AML-193 (cell line): Measurements from ENCODE around the gene U2SURP.
"Not testable (repeated sequence)": the region's sequence is repeated elsewhere in the genome, so short reads cannot be mapped to it uniquely, and the experiment has no call there.

ENCODE experiments used
- DNase-seq, 2 experiments: peaks; one replicate each; lab custom pipeline; 2025; lab: John Stamatoyannopoulos, UW

The U2SURP gene

DNA sequence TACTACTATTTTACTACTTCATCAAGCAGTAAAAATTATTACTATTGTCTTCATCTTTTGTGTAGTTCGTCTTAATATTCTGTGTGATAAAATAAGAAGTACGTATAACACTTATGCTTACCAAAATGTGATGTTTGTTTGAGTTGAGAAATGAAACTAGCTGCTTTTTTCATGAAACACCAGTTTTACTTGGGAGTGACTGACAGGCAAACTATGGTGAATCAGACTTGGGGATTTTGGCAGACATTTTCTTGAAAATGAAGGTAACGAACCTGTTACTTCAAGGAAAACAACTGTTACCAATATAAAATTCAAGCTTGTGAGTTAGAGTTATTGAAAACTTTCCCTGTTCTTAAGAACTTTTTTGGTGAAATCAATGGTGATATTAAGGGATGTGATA lies 10.3 kb downstream of the U2SURP start:
- no peak for DNase-seq

DNA sequence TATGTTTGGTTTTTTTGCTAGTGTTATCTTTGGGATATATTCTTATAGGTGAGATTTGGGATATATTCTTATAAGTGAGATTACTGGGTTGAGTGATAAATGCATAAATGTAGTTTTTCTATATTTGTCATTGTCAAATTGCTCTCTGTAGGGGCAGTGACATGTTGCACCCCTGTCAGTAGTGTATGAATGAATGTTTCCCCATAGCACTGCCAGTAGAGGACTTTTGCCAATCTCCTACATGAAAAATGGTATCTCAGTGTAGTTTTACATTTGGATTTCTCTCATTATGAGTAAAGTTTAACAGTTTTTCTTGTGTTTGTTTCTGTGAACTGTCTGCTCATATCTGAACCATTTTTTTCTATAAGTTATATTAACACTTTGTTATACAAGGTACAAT lies 13.6 kb downstream of the U2SURP start:
- no peak for DNase-seq

DNA sequence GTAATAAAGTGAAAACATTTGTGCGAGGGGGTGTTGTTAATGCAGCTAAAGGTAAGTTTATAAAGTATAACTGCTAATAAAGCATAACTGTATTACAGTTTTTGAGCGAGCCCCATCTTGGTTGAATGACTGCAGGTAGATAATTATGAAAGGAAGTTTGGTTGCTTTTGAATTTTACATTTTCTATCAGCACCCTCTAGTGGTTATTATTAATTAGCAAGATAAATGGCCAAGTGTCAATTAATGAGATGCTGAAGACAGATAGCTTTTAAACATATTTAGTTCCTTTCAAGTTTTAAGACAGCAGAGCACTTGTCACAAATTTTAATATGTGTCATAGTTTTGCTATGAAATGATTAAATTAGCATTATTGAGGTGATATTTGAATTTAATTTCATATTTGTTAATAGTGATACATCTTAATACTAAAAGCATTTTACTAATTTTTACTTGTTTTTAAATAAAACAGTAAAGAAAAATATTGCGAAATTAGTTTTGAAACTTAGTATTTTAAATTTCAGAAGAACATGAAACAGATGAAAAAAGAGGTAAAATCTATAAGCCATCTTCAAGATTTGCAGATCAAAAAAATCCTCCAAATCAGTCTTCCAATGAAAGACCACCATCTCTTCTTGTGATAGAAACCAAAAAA lies 15.1 kb downstream of the U2SURP start:
- DNase-seq = peak; percentile 55 to 68

DNA sequence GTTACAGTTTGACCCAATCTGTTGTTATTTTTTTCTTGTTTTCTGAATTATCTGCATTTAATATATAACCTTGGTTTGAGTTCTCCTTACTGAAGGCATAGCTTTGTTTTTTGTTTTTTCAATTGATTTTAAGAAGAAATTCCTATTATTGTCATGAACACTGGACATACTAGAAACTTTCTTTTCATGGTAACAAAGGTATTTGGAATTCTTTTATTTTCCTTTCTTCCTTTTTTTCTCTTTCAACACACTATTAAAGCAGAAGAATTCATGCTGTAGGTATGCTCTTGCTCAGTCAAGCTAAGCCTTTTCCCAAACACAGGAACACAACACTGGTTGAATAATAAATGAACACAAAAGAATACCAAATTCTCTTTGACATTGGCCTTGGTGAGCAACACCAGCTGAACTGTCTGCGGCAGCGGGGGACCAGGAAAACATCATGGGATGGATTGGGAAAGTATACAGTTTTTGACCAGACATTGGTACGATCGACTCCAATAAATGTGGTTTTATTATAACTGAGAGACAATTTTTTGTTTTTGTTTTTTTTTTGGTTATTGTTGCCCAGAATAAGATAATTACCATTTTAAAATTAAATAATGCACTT lies 23.1 kb downstream of the U2SURP start:
- DNase-seq = no peak

DNA sequence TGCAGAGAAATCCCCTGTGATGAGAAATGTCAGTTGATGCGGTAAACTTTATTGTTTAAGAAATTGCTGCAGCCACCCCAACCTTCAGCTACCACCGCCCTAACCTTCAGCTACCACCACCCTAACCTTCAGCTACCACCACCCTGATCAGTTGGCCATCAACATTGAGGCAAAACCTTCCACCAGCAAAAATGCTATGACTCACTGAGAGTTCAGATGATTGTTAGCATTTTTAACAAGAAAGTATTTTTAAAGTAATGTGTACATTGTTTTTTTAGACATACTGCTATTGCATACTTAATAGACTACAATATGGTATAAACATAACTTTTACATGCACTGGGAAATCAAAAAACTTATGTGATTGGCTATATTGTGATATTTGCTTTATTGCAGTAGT lies 30.0 kb downstream of the U2SURP start:
- DNase-seq = no peak

DNA sequence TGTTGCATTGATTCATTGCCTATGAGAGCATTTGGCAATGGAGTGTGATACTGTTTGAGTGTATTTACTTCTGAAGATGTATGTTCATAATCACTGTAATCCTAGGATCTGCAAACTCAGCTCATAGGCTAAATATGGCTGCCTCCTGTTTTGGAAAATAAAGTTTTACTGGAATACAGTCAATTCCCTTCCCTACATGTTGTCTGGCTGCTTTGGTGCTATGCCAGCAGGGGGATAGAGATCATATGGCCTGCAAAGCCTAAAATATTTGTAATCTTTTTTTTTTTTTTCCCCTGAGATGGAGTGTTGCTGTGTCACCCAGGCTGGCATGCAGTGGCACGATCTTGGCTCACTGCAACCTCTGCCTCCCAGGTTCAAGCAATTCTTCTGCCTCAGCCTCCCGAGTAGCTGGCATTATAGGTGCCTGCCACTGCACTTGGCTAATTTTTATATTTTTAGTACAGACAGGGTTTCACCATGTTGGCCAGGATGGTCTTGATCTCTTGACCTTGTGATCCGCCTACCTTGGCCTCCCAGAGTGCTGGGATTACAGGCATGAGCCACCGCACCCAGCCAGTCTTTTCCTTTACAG lies 30.5 kb downstream of the U2SURP start:
- not testable (repeated sequence) for DNase-seq

DNA sequence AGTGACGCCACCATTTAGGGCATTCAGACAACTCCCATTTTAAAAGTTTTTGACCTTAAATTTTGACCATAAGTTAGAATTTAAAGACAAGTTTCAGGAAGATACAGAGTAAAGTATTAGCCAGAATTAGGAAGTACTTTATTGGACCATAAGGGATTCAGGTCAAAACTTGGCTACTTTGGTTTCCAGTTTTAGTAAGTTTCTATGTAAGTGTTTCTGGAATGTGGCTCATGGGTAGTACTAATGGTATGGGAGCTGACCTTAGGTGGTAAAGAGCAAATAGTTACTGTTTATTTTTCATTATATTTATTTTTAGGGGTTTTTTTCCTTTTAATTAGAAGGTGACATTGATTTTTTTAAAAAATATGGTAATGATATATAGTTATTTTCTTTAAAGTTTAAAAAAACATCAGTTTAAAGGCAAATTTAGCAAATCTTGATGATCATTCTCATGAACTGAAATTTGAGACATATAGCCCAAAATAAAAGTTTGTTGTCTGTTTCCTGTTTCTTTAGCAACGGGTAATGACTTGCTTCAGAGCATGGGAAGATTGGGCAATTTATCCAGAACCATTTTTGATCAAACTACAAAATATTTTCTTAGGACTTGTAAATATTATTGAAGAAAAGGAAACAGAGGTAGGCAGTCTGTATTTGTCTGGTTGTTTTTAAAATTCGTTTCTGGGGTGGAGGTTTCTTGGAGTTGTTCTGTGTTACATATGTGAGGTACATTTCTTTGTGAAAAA lies 34.3 kb downstream of the U2SURP start:
- DNase-seq = peak in 1 of 2 experiments; percentile 8

DNA sequence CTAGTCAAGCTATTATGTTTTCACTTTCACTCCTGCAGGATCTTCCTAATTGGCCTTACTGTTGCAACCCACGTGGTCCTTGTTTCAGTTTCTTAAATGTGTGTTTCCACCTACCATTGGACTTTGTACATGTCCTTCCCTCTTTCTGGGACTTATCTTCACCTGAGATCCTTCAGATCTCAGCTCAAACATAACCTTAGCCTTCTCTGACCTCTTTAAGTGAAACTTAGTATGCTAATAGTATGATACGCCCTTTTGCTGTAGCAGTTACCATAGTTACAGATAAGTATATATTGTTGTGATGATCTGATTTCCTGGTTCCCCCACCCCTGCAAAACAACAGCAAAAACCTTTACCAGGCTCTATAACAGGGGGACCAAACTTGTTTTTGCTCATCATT lies 35.2 kb downstream of the U2SURP start:
- DNase-seq = no peak

DNA sequence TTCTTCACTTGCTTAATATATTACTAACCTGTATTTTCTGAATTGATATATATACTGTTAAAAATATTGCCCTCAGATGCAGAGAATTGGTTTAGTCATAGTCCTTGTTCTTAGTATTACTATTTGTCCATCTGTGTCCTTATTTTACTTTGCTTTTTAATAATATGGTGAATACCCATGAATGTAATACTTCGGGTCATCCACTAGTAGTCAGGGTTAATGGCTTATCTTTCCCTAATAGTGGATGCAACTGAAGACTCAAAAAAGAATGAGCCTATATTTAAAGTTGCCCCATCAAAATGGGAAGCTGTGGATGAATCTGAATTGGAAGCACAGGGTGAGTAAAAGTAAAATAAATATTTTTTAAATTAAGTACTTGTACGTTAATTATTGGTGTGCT lies 36.5 kb downstream of the U2SURP start:
- peak in 1 of 2 experiments; percentile 42 for DNase-seq

DNA sequence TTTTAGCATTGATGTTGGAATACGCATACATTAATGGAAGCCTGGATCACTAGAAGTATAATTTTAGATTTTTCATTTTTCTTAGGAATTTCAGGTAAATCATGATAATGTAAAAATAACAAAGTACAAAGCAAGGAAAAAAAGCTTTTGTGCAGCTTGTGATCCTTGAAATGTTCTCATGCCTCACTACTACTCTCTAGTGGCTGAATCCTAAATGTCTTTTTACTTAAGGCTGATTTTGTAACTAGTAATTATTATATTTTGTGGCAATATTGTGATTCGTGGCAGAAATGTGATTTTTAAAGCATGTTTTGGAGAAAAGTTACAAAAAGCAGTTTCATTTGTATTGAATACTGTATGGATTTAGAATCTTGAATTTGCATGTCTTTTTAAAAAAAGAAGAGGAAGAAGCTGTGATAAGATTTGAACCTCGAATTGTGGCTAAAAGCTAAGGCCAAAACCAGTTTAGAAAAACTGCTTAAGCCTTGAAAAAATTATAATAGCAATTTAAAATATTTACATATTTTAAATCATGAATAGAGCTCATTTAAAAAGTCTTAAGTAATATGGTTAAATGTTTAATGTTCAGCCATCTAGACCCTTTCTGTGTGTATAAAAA lies 39.0 kb downstream of the U2SURP start:
- peak; percentile 51 to 56 for DNase-seq

DNA sequence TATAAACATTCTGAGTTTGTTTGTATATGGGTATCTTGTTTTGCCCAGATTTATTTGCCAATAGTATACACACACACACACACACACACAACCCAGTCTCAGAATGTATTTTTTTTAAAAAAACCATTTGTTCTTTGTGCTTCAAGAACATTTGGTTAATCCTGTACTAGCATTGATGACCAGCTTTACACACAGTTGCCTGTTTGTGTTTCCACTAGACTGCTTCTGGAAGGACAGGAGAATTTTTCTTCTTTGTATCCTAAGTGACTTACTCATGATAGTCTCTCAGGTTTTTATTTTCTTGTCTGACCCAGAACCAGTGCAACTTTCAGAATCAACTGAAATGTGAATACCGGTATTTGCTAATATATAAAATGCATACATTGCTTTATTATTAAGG lies 40.5 kb downstream of the U2SURP start:
- no peak for DNase-seq

DNA sequence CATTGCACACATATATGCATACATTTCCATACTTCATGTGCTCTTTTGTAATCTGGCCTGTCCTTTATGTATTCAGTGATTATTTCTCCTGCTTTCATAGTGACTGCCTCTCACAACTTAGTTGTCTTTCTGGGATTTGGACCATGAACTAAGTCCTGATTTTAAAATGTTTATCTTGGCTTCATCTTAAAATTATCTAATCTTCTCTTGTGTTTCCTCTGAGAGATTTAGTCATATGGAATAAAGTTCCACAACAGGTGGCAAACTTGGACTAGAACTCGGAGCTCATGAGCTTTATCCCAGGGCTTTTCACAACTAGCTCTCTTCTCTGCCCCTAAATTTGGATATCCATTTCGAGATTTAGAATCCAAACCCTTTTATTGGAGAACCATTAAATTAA lies 44.3 kb downstream of the U2SURP start:
- no peak for DNase-seq

DNA sequence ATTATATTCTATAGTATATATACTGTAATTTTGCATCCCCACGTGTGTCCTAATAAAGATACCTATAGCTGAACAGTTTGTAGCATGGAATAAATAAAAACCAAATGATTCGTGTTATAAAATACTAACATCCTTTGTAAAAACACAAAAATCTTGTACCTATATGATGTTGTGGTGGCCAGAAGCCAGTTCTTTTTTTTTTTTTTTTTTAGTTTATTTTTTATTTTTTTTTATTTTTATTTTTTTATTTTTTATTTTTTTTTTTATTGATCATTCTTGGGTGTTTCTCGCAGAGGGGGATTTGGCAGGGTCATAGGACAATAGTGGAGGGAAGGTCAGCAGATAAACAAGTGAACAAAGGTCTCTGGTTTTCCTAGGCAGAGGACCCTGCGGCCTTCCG lies 44.7 kb downstream of the U2SURP start:
- not testable (repeated sequence) for DNase-seq

DNA sequence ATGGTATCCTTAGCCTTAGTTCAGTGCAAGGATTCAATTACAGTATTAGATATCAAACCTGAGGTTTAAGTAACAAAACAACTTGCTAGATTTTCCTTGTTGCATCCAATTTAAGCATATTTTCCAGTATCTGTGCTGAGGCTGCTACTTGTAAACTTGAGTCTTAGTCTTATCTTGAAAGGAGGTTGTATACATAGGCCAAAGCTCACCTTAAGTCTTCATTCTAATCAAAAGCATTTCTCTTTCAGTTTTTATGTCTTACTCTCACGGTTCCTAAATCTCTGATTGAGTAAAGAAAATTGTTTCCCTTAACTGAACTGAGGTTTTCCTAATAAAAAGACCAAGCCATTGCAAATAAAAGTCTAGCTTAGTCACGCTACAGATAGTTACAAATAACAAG lies 52.6 kb downstream of the U2SURP start:
- DNase-seq = no peak

DNA sequence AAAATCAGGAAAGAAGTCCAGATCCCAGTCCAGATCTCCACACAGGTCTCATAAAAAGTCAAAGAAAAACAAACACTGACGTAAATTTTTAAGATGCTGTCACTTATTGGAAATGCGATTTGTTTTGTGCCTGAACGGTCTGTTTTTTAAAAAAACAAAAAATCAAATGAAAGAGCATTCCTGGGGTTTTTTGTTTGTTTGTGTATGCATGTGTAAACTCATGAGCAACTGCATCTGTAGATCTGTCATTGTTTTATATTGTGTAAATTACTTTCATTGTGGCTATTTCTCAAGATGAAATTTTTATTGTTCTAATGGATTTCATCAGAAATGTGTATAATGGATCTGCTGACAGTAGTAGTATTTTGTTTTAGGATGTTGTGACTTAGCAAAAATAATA lies 55.0 kb downstream of the U2SURP start:
- DNase-seq = no peak

DNA sequence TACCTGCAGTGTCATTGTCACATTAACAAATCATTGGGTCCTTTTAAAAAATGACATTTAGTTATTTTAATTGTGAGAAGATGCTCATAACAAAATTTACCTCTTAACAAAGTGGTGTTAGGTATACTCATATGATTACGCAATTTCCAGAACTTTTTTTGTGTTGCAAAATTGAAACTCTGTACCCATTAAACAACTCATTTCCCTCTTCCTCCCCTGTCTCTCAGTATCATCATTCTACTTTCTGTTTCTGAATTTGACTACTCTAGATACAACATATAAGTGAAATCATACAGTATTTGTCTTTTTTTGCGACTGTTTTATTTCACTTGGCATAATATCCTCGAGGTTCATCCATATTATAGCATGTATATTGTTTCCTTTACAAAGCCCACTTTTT lies 59.5 kb downstream of the U2SURP start:
- peak; percentile 60 to 68 for DNase-seq

DNA sequence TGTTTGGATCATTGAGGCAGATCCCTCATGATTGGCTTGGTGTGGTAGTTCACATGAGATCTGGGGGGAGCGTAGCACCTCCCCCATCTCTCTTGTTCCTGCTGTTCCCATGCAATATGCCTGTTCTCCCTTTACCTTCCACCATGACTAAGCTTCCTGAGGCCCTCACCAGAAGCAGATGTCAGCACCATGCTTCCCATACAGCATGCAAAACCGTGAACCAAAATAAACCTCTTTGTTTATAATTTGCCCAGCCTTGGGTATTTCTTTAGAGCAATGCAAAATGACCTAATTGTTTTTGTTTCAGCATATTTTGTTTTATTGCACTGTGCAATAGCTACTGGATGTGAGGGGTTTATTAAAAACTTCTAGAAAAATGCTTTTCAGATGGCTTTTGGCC lies 61.6 kb downstream of the U2SURP start:
- no peak for DNase-seq

DNA sequence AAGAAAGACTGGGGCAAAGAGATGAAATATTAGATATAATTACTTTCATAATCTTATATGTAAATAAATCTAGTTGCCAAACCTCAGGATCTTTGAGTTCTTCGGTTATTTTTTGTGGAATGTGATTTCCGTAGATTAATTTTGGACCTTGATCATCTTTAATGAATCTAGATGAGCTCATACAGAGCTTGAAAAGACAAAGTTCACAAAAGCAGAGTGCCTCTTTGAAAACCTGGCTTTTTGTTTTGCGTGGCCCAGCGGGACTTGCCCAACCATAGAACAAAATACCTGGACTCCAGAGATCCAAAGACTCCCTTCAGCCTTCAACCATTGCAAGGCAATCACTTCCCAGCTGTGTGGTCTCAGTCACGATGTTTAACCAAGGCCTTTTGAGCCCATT lies 63.4 kb downstream of the U2SURP start:
- DNase-seq = no peak

DNA sequence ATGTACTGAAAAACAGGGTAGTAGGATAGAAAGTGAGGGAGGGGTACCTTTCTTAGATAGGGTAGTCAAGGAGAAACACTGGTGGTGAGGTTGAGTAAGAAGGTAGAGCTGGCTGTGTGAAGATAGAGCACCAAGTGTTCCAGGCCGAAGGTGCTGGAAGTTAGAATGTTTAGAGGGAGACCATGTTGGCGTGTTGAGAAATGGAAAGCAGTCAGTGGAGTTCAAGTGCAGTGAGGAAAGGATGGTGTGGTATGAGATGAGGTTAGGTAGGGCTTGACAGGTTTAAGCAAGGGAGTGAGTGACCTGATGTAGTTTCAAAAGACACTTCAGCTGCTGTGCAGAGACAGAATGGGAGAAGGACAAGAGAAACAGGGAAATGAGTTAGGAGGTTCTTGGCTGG lies 64.0 kb downstream of the U2SURP start:
- no peak for DNase-seq

DNA sequence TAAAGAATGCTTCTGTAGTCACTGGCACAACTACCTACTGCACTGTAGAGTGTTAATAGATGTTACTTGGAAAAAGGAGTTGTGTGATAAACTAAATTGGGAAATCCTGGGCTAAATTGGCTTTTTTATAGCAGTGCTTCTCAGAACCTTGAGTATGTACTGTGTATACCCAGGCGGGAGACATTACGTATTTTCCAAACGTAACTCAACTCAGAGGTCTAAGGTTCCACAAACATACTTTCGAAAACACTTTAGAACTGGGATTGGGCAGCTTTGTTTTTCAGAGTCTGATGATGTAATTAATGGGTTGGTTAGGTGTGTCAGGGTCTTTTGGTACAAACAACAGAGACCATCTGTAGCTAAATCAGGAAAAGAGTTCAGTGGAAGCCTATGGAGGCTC lies 64.7 kb downstream of the U2SURP start:
- no peak for DNase-seq

DNA sequence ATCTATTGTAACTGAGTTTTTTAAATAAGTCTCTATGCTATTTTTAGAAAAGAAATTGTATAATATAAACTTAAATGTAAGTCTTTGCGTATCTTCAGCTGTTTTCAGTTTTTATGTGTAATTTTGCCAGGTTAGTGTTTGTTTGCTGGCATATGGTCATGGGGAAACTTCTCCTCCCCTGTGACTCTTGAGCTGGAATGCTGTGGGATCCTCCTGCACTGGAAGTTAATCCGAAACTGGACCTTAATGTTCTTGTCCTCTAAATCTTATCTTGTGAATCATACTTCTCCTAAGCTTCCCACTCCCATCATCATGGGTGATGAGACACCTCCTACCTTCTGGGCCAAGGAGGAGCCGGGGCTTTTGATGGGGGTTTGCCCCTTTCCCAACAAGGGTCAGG lies 65.8 kb downstream of the U2SURP start:
- no peak for DNase-seq

DNA sequence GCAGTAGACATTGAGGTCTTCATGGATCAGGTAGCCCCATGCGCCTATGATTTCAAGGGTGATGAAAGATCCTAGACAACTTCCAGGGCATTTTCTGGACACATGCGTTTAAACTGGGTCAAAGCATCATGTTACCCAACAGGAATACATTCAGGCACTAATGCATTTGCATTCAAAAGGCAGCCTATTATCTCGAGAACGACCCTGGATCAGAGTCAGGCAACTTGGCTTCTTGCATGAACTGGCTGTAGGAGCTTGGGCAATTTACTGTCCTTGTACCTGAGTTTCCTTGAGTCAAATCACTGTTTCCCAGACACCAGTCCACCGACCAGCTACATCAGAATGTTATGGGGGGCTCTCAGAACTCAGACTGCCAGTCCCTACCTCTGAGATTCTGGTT lies 66.7 kb downstream of the U2SURP start:
- DNase-seq = no peak
